ENCODE results near the gene FOXO3.

FOXO3 gene

GRCh38 chr6:108598305-108598863 is 37.7 kb downstream of the FOXO3 start:
- DNase-seq = no peak

- no peak for DNase-seq
Measured at GRCh38 chr6:108604156-108604555, 43.4 kb downstream of the FOXO3 start.

GRCh38 chr6:108606250-108606690 is 45.6 kb downstream of the FOXO3 start:
- no peak for DNase-seq

GRCh38 chr6:108608453-108609275 is 47.9 kb downstream of the FOXO3 start:
- DNase-seq = no peak

GRCh38 chr6:108609276-108609769 is 48.6 kb downstream of the FOXO3 start:
- DNase-seq = no peak

- no peak for DNase-seq
Measured at GRCh38 chr6:108610270-108610839, 49.6 kb downstream of the FOXO3 start.

- no peak for DNase-seq
Measured at GRCh38 chr6:108610957-108611586, 50.4 kb downstream of the FOXO3 start.

GRCh38 chr6:108612852-108613251 is 52.1 kb downstream of the FOXO3 start:
- no peak for DNase-seq

- DNase-seq = peak; percentile 54 to 63
Measured at GRCh38 chr6:108616544-108616943, 55.8 kb downstream of the FOXO3 start.

- peak; percentile 71 to 83 for DNase-seq
Measured at GRCh38 chr6:108616973-108617372, 56.3 kb downstream of the FOXO3 start.

GRCh38 chr6:108618623-108619152 is 58.0 kb downstream of the FOXO3 start:
- no peak for DNase-seq

GRCh38 chr6:108619431-108620197 is 58.9 kb downstream of the FOXO3 start:
- no peak for DNase-seq

GRCh38 chr6:108621117-108621516 is 60.4 kb downstream of the FOXO3 start:
- no peak for DNase-seq

- peak; percentile 87 to 91 for DNase-seq
Measured at GRCh38 chr6:108622641-108623298, 62.1 kb downstream of the FOXO3 start.

- no peak for DNase-seq
Measured at GRCh38 chr6:108623995-108624394, 63.3 kb downstream of the FOXO3 start.

GRCh38 chr6:108625581-108625980 is 64.9 kb downstream of the FOXO3 start:
- no peak for DNase-seq

- no peak for DNase-seq
Measured at GRCh38 chr6:108626777-108627176, 66.1 kb downstream of the FOXO3 start.

- DNase-seq = no peak
Measured at GRCh38 chr6:108627692-108628550, 67.2 kb downstream of the FOXO3 start.

- peak; percentile 43 to 59 for DNase-seq
Measured at GRCh38 chr6:108630050-108630714, 69.5 kb downstream of the FOXO3 start.

- DNase-seq = no peak
Measured at GRCh38 chr6:108632441-108632840, 71.7 kb downstream of the FOXO3 start.

All from AML-193 (cell line).